CD4-positive, alpha-beta T cell (primary cell): ENCODE results near the gene EXOC6. TPM values are rescaled to one million over a fixed set of nuclear protein-coding genes. Genes with fewer than 3 reads are reported as not detected.

Experiments
- ATAC-seq: fragments of 200-7000 bp; cut with Tn5 transposase; one replicate; pipeline ENCODE4 v1.10.0; 2022; ENCODE audit warnings: mild to moderate bottlenecking; ENCODE audit not compliant: poor library complexity
- CTCF ChIA-PET: fragments of 350-600 bp; sonication (Branson Sonifier 250); formaldehyde crosslinking; loops from one replicate; lab custom pipeline; 2021; ENCODE audit warnings: antibody characterized with exemption, inconsistent platforms; lab: Charles Lee
- POLR2A ChIA-PET: fragments of 350-600 bp; sonication (Branson Sonifier 250); formaldehyde crosslinking; loops from one replicate; lab custom pipeline; 2021; ENCODE audit warnings: antibody characterized with exemption, inconsistent platforms; lab: Charles Lee
- DNase-seq, 14 experiments: peaks; one replicate each; pipeline ENCODE4 v3.0.0-alpha.2; 2013 to 2020; ENCODE audit warnings: mixed read lengths in 2 of 14
- H3K27ac ChIP-seq, 2 donors: one replicate each; pipeline versions ENCODE4 v1.5.1 to v1.7.0; 2013; ENCODE audit warnings: low read length in 2 of 2, low read depth in 1 of 2, mild to moderate bottlenecking in 1 of 2
- H3K27me3 ChIP-seq, 2 experiments: 1 replicate in 1 of 2; 2 replicates in 1 of 2; pipeline versions ENCODE4 v1.6.1 to v1.7.0; 2013; ENCODE audit warnings: low read length in 2 of 2, control low read depth in 1 of 2, mild to moderate bottlenecking in 1 of 2, moderate library complexity in 1 of 2; ENCODE audit not compliant: insufficient read depth in 2 of 2, control insufficient read depth in 1 of 2
- H3K36me3 ChIP-seq: one replicate; pipeline ENCODE4 v1.6.1; 2013; ENCODE audit warnings: low read length, control low read depth; ENCODE audit not compliant: insufficient read depth
- H3K4me1 ChIP-seq: one replicate; pipeline ENCODE4 v1.6.1; 2013; ENCODE audit warnings: low read length, control low read depth; ENCODE audit not compliant: insufficient read depth
- H3K4me3 ChIP-seq: one replicate; pipeline ENCODE4 v1.5.1; 2013; ENCODE audit warnings: mild to moderate bottlenecking, low read length, moderate library complexity
- H3K9me3 ChIP-seq, 2 experiments: 1 replicate in 1 of 2; 2 replicates in 1 of 2; pipeline versions ENCODE4 v1.6.1 to v1.7.0; 2013; ENCODE audit warnings: low read length in 2 of 2, mild to moderate bottlenecking in 2 of 2, control low read depth in 1 of 2, moderate library complexity in 1 of 2; ENCODE audit not compliant: control insufficient read depth in 1 of 2, insufficient read depth in 1 of 2
- H3K27ac Mint-ChIP-seq: one replicate; pipeline ENCODE4 v1.8.0; 2020; ENCODE audit warnings: mixed read lengths
- H3K27me3 Mint-ChIP-seq: one replicate; pipeline ENCODE4 v1.8.0; 2021; ENCODE audit warnings: mixed read lengths
- H3K36me3 Mint-ChIP-seq: one replicate; pipeline ENCODE4 v1.8.0; 2021; ENCODE audit warnings: low read depth, mixed read lengths
- H3K4me1 Mint-ChIP-seq: one replicate; pipeline ENCODE4 v1.8.0; 2021; ENCODE audit warnings: low read depth, mixed read lengths
- H3K4me3 Mint-ChIP-seq: one replicate; pipeline ENCODE4 v1.8.0; 2020; ENCODE audit warnings: mild to moderate bottlenecking, mixed read lengths
- H3K9me3 Mint-ChIP-seq: one replicate; pipeline ENCODE4 v1.8.0; 2020; ENCODE audit warnings: mixed read lengths
- intact Hi-C, 2 experiments: fragments of 100-400 bp; cut with DNase I in 1 of 2; cut with micrococcal nuclease in 1 of 2; formaldehyde crosslinking; loops; one replicate each; pipeline versions ENCODE4 v1.15.1 to v1.9.0; 2023 to 2025; cut with DNase I, micrococcal nuclease
- total RNA-seq, 174 experiments: library from RNA in 2 of 174; stranded (reverse) in 2 of 174; gene quantifications; one replicate each; pipeline ENCODE4 v1.2.3 and lab custom pipeline; 2021 to 2026
- TF ChIP-seq, protein P1 (sequence below): fragments of 200-600 bp; IDR thresholded peaks from one replicate; pipeline ENCODE4 v1.8.0; 2022; ENCODE audit warnings: antibody characterized with exemption, mild to moderate bottlenecking

EXOC6 gene
- total RNA-seq, 2 experiments from 2014 or later: 6.6 to 7.4 TPM

DNA sequence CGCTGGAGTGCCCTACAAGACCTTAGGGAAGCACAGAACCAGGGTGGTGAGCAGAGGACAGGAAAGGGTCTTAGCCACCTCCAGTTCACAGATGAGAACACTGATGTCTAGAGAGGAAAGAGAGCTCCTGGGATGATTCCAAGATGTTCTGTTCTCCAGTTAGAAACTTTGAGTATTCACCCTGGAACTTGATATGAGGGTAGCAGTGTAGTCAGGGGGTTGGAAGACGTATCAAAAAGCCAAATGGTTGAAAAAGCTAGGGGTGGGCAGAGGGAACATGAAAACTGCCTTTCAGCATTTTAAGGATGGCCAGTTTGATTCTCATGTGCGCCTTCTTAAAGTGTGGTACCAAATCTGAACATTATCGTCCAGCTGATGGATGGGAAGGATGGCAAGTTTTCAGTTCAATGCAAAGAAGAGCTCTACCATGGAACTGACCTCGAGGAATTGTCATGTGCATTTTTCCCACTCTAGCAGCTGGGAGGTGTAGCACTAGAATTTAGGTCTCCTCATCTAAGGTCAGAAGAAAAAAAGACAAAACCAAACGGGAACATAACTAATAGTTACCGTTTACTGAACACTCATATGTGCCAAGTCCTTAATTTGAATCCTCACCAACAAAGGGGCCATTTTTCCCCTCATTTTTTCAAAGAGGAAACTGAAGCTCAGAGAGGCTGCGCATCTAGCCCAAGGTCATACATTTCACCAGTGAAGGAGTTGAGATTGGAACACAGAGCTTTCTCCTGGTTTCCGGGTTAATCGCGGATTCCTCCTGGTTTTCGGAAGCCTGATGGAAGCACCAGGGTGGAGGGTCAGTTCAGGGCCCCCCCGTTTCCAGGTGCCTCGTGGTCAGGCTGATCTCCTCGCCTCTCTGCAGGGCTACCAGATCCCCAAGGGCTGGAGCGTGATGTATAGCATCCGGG is 219.4 kb downstream of the EXOC6 start:
- CTCF ChIA-PET: no interaction called here
- H3K27me3 Mint-ChIP-seq: peaks cover 82% of the 10 kb centered on the region
- no peak overlapping the region for H3K27ac Mint-ChIP-seq
- Histone ChIP-seq H3K9me3 (peaks cover 0 to 5% of the 10 kb centered on the region in 2 experiments), H3K27me3 (peaks cover 44 to 82% of the 10 kb centered on the region in 2 experiments), H3K27ac (no peak overlapping the region), H3K4me1 (peaks cover 11% of the 10 kb centered on the region), H3K4me3 (no peak overlapping the region), H3K36me3 (no peaks in the 10 kb centered on the region)
- DNase-seq (no peak), ATAC-seq (no peak)
- H3K4me3 Mint-ChIP-seq: no peak overlapping the region
- no peaks in the 10 kb centered on the region for H3K36me3 Mint-ChIP-seq
- peaks cover 52% of the 10 kb centered on the region for H3K4me1 Mint-ChIP-seq
- POLR2A ChIA-PET: no interaction called here
- TF ChIP-seq, protein P1, sequence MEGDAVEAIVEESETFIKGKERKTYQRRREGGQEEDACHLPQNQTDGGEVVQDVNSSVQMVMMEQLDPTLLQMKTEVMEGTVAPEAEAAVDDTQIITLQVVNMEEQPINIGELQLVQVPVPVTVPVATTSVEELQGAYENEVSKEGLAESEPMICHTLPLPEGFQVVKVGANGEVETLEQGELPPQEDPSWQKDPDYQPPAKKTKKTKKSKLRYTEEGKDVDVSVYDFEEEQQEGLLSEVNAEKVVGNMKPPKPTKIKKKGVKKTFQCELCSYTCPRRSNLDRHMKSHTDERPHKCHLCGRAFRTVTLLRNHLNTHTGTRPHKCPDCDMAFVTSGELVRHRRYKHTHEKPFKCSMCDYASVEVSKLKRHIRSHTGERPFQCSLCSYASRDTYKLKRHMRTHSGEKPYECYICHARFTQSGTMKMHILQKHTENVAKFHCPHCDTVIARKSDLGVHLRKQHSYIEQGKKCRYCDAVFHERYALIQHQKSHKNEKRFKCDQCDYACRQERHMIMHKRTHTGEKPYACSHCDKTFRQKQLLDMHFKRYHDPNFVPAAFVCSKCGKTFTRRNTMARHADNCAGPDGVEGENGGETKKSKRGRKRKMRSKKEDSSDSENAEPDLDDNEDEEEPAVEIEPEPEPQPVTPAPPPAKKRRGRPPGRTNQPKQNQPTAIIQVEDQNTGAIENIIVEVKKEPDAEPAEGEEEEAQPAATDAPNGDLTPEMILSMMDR: no peak
- H3K9me3 Mint-ChIP-seq: no peaks in the 10 kb centered on the region
- intact Hi-C loops: no loop called here

DNA sequence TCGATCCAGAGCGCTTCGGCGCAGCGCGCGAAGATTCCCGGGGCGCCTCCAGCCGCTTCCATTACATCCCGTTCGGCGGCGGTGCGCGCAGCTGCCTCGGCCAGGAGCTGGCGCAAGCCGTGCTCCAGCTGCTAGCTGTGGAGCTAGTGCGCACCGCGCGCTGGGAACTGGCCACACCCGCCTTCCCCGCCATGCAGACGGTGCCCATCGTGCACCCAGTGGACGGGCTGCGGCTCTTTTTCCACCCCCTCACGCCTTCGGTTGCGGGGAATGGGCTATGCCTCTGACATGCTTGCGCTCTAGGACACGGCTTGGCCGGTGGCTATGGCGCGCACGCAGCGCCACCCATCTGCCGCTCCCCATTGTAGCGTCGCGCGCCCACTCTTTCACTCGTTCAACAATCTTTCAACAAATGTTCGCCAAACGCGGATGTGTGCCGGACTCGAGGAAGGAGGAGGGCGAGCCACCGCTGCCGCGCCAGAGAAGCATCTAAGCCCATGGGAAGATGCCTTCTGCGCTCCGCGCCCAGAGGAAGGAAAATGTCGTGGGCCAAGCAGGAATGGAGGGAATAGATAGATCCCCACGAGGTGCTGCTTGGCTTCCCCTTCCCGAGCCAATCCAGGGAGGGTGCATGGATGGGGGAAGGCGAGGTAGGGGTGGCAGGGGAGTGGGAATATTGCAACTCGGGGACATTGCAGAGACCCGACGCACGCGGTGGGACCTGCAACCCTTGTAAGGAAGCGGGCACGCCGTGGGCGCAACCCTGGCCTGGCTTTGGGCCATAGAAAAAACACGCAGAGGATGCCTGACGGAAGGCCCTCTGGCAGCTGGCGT is 220.3 kb downstream of the EXOC6 start:
- ATAC-seq: no peak
- Histone ChIP-seq H3K4me3 (no peak overlapping the region), H3K36me3 (no peaks in the 10 kb centered on the region), H3K9me3 (peaks cover 0 to 8% of the 10 kb centered on the region in 2 experiments), H3K4me1 (peaks cover 20% of the 10 kb centered on the region), H3K27me3 (peaks cover 53 to 88% of the 10 kb centered on the region in 2 experiments), H3K27ac (no peak overlapping the region)
- DNase-seq: no peak
- Mint-ChIP-seq H3K27ac (no peak overlapping the region), H3K4me1 (peaks cover 50% of the 10 kb centered on the region), H3K36me3 (no peaks in the 10 kb centered on the region), H3K4me3 (no peak overlapping the region), H3K9me3 (no peaks in the 10 kb centered on the region), H3K27me3 (peaks cover 82% of the 10 kb centered on the region)
- intact Hi-C loops: no loop called here
- POLR2A ChIA-PET: no interaction called here
- TF ChIP-seq, protein P1: no peak
- CTCF ChIA-PET: no interaction called here

DNA sequence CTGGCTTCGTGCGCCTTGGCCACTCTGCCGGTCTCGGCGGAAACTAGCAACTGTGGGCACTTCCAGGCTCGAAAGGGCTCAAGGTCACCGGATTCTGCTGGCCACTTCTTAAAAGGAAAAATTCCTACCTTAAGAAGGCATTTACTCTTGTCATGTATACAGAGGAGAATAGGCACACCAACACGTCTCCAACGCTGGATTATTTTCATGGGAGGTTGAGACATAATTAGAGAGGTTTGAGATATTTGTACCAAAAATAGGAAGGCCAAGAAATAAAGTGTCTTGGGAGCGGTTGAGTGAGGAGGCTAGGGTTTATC is 220.9 kb downstream of the EXOC6 start:
- no peak for DNase-seq
- no peak for ATAC-seq
- H3K27me3 Mint-ChIP-seq: peaks cover 78% of the 10 kb centered on the region
- peaks cover 56 to 86% of the 10 kb centered on the region in 2 experiments for H3K27me3 ChIP-seq
- H3K4me3 ChIP-seq: no peak overlapping the region
- H3K27ac Mint-ChIP-seq: no peak overlapping the region
- H3K36me3 ChIP-seq: no peaks in the 10 kb centered on the region
- intact Hi-C loops: no loop called here
- peaks cover 0 to 8% of the 10 kb centered on the region in 2 experiments for H3K9me3 ChIP-seq
- POLR2A ChIA-PET: no interaction called here
- TF ChIP-seq, protein P1: no peak
- no peak overlapping the region for H3K4me3 Mint-ChIP-seq
- H3K27ac ChIP-seq: no peak overlapping the region
- peaks cover 46% of the 10 kb centered on the region for H3K4me1 Mint-ChIP-seq
- CTCF ChIA-PET: no interaction called here
- no peaks in the 10 kb centered on the region for H3K36me3 Mint-ChIP-seq
- H3K4me1 ChIP-seq: peaks cover 25% of the 10 kb centered on the region
- H3K9me3 Mint-ChIP-seq: no peaks in the 10 kb centered on the region
